Measurements from ENCODE around the gene GJB6.

DNA sequence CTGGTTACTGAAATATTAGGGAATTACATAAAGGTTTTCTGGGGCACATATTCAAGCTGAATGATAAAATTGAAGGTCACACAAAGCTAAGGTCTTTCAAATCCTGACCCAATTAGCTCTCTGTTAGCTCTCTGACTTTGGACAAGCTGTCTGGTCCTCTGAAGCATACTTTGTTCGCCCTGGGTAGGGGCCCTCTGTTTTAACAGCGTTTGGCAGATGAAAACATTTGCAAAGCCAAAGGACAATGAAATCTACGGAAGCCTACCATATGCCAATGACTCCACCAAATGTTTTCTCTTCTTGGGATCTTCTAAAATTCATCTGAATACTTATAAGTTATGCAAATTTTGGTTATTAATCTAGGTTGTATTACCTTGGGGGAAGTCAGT is 56.7 kb downstream of the GJB6 start:
- TF ChIP-seq CHD4 (IDR thresholded peaks at IDR 0.05; ENCODE audit: borderline replicate concordance) (no peak), POLR2A (IDR thresholded peaks at IDR 0.05; ENCODE audit: low read length) (no peak), RAD21 (conservative IDR thresholded peaks at IDR 0.05 in 1 of 2, IDR thresholded peaks at IDR 0.05 in 1 of 2) (no peak), EP300 (IDR thresholded peaks at IDR 0.05) (no peak), RARB (CRISPR knock-in tag; IDR thresholded peaks at IDR 0.05) (no peak), CEBPB (IDR thresholded peaks at IDR 0.05) (no peak), FOXS1 (CRISPR knock-in tag; IDR thresholded peaks at IDR 0.05) (no peak), RNF2 (IDR thresholded peaks at IDR 0.05; ENCODE audit: borderline replicate concordance, low read depth) (no peak), POLR2AphosphoS2 (conservative IDR thresholded peaks at IDR 0.05; ENCODE audit: low read length) (no peak)
- TF ChIP-seq, protein P1, sequence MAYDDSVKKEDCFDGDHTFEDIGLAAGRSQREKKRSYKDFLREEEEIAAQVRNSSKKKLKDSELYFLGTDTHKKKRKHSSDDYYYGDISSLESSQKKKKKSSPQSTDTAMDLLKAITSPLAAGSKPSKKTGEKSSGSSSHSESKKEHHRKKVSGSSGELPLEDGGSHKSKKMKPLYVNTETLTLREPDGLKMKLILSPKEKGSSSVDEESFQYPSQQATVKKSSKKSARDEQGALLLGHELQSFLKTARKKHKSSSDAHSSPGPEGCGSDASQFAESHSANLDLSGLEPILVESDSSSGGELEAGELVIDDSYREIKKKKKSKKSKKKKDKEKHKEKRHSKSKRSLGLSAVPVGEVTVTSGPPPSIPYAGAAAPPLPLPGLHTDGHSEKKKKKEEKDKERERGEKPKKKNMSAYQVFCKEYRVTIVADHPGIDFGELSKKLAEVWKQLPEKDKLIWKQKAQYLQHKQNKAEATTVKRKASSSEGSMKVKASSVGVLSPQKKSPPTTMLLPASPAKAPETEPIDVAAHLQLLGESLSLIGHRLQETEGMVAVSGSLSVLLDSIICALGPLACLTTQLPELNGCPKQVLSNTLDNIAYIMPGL (CRISPR knock-in tag; IDR thresholded peaks at IDR 0.05; ENCODE audit: borderline replicate concordance) = no peak

Data from A549 (cell line).